HUES48 (cell line): ENCODE data around the gene ARMC9.
"Not testable (repeated sequence)": the region's sequence is repeated elsewhere in the genome, so short reads cannot be mapped to it uniquely, and the experiment has no call there.

ENCODE experiments used
- H3K27ac ChIP-seq: one replicate; pipeline ENCODE4 v1.7.0; 2013; ENCODE audit warnings: low read depth, low read length, inconsistent platforms
- H3K27me3 ChIP-seq: 2 replicates; pipeline ENCODE4 v1.6.1; 2013; ENCODE audit warnings: mild to moderate bottlenecking, low read length; ENCODE audit not compliant: control insufficient read depth, insufficient read depth
- H3K36me3 ChIP-seq: 2 replicates; pipeline ENCODE4 v1.6.1; 2013; ENCODE audit warnings: low read length; ENCODE audit not compliant: control insufficient read depth, insufficient read depth
- H3K4me1 ChIP-seq: 2 replicates; pipeline ENCODE4 v1.6.1; 2013; ENCODE audit warnings: mild to moderate bottlenecking, low read length; ENCODE audit not compliant: control insufficient read depth, insufficient read depth
- H3K4me3 ChIP-seq: 2 replicates; pipeline ENCODE4 v1.5.1; 2013; ENCODE audit warnings: mild to moderate bottlenecking, low read depth, low read length
- H3K9ac ChIP-seq: 2 replicates; pipeline ENCODE4 v1.6.1; 2013; ENCODE audit warnings: mild to moderate bottlenecking, low read depth, low read length, moderate library complexity
- H3K9me3 ChIP-seq: 2 replicates; pipeline ENCODE4 v1.6.1; 2013; ENCODE audit warnings: low read length; ENCODE audit not compliant: control insufficient read depth, insufficient read depth

The ARMC9 gene

DNA sequence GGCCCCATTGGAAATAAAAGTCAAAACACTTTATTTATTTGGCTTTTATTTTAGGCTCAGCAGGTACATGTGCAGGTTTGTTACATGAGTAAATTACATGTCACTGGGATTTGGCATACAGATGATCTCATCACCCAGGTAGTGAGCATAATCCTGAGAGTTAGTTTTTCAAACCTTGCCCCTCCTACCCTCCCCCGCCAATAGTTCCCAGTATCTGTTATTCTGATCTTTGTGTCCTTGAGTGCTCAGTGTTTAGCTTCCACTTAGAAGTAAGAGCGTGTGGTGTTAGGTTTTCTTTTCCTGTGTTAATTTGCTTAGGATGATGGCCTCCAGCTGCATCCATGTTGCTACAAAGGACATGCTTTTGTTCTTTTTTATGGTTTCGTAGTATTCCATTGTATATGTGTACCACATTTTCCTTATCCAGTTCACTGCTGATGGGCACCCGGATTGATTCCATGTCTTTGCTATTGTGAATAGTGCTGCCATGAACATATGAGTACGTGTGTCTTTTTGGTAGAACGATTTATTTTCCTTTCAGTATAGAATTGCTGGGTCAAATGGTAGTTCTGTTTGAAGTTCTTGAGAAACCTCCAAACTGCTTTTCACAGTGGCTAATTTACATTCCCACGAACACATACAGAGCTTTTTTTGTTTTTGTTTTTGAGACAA lies 47.9 kb downstream of the ARMC9 start:
- Histone ChIP-seq H3K36me3 (peaks cover 8% of the 10 kb centered on the region; the same call in 1 of the 2 replicates), H3K9me3 (no peaks in the 10 kb centered on the region), H3K27me3 (no peaks in the 10 kb centered on the region), H3K4me1 (no peaks in the 10 kb centered on the region), H3K4me3 (no peak overlapping the region), H3K9ac (no peak overlapping the region), H3K27ac (no peak overlapping the region)

DNA sequence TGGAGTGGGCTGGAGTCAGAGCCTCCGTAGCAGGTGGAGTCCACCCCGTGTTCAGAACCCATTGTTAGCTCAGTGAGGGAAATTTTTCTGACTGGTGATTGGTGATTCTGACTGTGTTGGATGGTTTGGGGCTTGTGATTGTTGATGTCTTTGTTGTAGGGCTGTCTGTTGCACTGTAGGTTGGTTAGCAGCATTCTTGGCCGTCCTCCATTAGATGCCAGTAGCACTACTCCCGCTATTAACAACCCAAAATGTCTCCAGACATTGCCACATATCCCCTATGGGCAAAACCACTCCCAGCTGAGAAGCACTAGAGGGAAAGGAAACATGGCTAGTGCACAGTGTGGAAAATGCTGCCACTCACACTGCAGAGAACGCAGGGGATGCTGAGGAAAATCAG lies 51.7 kb downstream of the ARMC9 start:
- H3K36me3 ChIP-seq: peaks cover 4% of the 10 kb centered on the region; the same call in 1 of the 2 replicates
- H3K9ac ChIP-seq: no peak overlapping the region
- H3K4me3 ChIP-seq: no peak overlapping the region
- no peaks in the 10 kb centered on the region for H3K9me3 ChIP-seq
- no peak overlapping the region for H3K27ac ChIP-seq
- no peaks in the 10 kb centered on the region for H3K4me1 ChIP-seq
- no peaks in the 10 kb centered on the region for H3K27me3 ChIP-seq

DNA sequence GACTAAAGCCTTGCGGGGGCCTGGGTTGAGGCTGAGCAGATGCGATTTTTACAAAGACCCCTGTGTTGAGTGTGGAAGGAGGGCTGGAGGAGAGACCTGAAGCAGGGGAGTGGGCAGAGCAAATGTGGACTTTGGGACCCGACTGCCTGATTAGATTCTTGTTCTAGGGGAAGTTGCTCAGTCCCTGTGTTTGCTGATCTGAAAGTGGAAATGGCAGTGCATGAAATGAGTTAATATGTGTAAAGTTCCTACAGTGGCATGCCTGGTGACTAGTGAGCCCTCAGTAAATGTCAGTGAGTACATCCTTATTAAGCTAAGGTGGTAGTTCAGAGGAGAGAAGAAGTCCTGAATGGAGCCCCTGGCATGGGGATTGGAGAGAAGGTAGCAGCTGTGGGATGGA lies 52.3 kb downstream of the ARMC9 start:
- H3K4me3 ChIP-seq: no peak overlapping the region
- H3K9ac ChIP-seq: no peak overlapping the region
- H3K27me3 ChIP-seq: no peaks in the 10 kb centered on the region
- H3K9me3 ChIP-seq: no peaks in the 10 kb centered on the region
- no peaks in the 10 kb centered on the region for H3K4me1 ChIP-seq
- no peak overlapping the region for H3K27ac ChIP-seq
- H3K36me3 ChIP-seq: peaks cover 4% of the 10 kb centered on the region; the same call in 1 of the 2 replicates

DNA sequence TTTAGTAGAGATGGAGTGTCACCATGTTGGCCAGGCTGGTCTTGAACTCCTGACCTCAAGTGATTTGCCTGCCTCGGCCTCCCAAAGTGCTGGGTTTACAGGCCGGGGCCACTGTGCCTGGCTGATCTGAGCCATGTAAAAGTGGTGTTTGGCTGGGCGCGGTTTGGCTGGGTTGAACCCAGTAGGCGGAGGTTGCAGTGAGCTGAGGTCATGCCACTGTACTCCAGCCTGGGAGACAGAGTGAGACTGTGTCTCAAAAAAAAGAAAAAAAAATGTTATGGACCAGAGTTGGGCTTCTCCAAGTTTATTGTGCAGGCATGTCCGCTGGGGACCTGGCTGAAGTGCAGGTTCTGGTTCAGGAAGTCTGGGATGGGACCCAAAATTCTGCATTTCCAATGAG lies 54.9 kb downstream of the ARMC9 start:
- H3K4me3 ChIP-seq, H3K27me3 ChIP-seq, H3K4me1 ChIP-seq, H3K9ac ChIP-seq, H3K36me3 ChIP-seq, H3K9me3 ChIP-seq, H3K27ac ChIP-seq: not testable (repeated sequence)

DNA sequence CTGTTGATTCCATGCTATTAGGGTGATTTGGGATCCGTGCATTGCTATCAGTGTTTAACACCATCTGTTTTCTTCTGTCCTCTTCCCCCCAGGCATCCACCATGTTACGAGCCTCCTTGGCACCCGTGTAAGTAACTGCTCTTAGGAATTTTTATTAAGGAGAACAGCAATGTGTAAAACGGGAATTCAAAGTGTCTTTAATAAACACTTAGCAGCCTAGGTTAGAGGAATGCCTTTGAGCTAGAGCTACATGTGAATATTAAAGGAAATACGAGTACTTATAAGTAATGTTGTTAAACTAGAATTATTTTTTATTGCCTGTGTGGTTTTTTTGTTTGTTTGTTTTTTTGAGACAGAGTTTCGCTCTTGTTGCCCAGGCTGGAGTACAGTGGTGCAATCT lies 58.1 kb downstream of the ARMC9 start:
- no peaks in the 10 kb centered on the region for H3K27me3 ChIP-seq
- H3K27ac ChIP-seq: no peak overlapping the region
- H3K36me3 ChIP-seq: peaks cover 14% of the 10 kb centered on the region; the same call in 1 of the 2 replicates
- no peaks in the 10 kb centered on the region for H3K9me3 ChIP-seq
- no peak overlapping the region for H3K4me3 ChIP-seq
- no peak overlapping the region for H3K9ac ChIP-seq
- no peaks in the 10 kb centered on the region for H3K4me1 ChIP-seq

DNA sequence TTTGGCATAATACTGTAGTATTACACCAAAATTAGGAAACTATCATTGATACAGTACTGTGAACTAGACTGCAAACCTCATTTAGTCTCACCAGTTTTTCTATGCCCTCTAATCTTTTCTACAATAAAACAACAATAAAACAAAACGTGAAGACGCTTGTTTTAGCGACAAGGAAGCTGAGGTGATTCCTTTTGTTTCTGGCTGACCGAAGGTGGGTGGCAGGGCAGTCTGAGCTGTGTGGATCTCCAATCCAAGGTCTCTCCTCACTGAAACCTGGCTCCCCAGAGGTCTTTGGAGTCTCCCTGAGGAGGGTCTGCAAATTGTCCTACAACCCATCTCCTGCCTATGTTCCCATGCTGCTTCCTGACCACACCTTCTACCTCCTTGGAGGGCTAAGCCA lies 59.3 kb downstream of the ARMC9 start:
- peaks cover 18% of the 10 kb centered on the region for H3K36me3 ChIP-seq
- no peaks in the 10 kb centered on the region for H3K4me1 ChIP-seq
- no peaks in the 10 kb centered on the region for H3K27me3 ChIP-seq
- no peak overlapping the region for H3K9ac ChIP-seq
- H3K27ac ChIP-seq: no peak overlapping the region
- H3K9me3 ChIP-seq: no peaks in the 10 kb centered on the region
- no peak overlapping the region for H3K4me3 ChIP-seq

DNA sequence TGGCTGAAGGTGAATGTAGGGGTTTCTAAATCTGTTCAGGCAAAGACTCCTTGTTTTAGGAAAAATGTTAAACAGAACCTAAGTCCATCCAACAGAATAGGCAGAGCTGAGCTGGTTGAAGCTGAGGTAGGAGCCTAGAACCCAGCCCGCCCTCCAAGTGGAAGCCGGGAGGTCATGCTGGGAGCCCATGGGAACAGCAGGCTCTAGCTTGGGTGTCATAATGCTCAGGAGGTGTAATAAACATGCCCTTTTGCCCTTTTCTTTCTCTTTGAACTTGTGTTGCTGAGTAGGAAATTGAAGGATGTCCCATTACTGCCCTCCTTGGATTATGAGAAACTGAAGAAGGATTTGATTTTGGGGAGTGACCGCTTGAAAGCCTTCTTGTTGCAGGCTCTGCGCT lies 60.3 kb downstream of the ARMC9 start:
- Histone ChIP-seq H3K36me3 (peaks cover 22% of the 10 kb centered on the region), H3K9ac (no peak overlapping the region), H3K27ac (no peak overlapping the region), H3K9me3 (no peaks in the 10 kb centered on the region), H3K27me3 (no peaks in the 10 kb centered on the region), H3K4me1 (no peaks in the 10 kb centered on the region), H3K4me3 (no peak overlapping the region)

DNA sequence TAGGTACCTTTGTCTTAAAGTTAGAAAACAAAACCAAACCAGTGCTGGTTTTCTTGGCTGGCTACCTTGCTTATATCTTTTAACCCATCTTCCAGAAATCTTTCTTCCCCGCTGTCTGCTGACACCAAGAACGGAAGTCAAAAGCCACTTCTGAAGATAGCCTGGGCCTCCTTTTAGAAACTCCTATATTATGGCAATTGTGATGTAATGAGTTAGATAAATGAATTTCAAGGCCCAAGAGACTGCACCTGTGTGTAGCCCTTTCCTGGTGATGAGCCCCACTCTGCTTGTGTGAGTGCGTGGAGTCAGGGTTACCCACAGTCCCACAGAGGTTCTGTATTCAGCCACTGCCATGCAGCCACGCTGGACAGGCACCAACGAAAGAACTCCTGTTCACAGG lies 60.7 kb downstream of the ARMC9 start:
- Histone ChIP-seq H3K4me1 (no peaks in the 10 kb centered on the region), H3K4me3 (no peak overlapping the region)

DNA sequence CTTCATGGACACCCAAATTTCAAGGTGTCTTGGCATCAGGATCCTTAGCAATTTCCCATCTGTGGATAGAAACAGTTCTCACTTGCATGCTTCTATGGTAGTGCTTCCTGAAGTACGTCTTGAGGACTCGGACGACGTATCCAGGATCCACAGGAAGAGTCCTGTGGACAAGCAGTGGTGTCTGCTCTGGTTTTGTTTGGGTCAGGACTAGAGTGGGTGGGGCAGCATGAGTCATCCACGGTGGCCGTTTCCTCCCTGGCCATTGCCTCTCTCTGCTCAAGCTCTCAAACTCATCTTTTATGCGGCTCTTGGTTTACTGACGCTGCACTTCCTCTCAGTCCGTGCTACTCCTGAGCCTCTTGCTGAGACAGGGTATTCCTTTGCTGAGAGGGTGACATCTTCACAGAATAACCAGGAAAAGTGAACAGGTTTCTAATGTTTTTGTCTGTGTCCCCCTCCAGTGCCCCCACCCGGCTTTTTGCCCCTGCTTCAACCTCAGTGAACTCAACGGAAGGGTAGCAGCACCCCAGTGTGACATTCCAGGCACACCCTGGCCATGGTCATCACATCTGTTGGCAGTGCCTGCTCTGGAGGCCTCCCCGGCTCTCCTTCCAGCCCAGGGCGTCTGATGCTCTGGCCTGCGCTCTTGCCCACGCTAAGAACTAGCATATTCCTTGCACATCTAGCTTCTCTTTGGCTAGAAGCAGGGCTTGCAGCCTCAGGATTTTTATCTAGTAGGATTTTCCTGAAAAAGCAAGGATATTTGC lies 62.2 kb downstream of the ARMC9 start:
- H3K9ac ChIP-seq: no peak overlapping the region
- peak overlapping the region; percentile 33 for H3K27ac ChIP-seq
- H3K4me1 ChIP-seq: no peaks in the 10 kb centered on the region
- no peaks in the 10 kb centered on the region for H3K9me3 ChIP-seq
- H3K4me3 ChIP-seq: no peak overlapping the region
- no peaks in the 10 kb centered on the region for H3K27me3 ChIP-seq
- H3K36me3 ChIP-seq: peaks cover 23% of the 10 kb centered on the region

More for the DNA sequence above, 60.7 kb downstream of the ARMC9 start:
- no peak overlapping the region for H3K27ac ChIP-seq
- peaks cover 20% of the 10 kb centered on the region for H3K36me3 ChIP-seq
- H3K27me3 ChIP-seq: no peaks in the 10 kb centered on the region
- no peak overlapping the region for H3K9ac ChIP-seq
- H3K9me3 ChIP-seq: no peaks in the 10 kb centered on the region

DNA sequence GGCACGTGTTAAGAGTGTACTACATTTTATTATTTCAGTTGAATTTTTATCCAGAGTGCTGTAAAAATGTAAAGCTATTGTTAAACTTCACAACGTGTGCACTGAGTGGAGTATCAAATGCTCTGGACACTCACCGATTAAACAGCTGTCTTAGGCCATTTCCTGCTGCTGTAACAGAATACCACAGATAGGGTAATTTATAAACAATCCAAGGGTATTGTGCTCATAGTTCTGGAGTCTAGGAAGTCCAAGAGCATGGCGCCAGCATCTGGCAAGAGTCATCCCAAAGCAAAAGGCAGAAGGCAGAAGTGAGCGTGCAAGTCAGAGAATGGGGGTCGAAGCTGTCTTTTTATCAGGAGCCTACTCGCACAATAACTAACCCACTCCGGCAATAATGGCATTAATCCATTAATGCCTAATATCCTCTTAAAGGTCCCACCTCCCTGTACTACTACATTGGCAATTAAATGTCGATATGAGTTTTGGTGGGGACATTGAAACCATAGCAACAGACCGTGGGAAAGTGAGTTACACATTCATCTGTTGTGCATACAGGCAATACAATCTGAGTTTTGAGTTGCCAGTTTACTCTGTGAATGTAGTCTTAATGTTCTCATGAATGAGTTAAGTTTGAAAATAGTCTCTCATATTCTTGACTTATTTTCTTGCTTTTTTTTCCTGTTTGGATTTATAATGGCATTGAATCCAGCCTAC lies 64.8 kb downstream of the ARMC9 start:
- Histone ChIP-seq H3K27ac (no peak overlapping the region), H3K9ac (no peak overlapping the region), H3K9me3 (no peaks in the 10 kb centered on the region), H3K27me3 (no peaks in the 10 kb centered on the region), H3K4me1 (no peaks in the 10 kb centered on the region), H3K4me3 (no peak overlapping the region), H3K36me3 (peaks cover 23% of the 10 kb centered on the region)
